GM23338 (cell line): ENCODE measurements around the gene DOCK11. TPM values are rescaled to one million over a fixed set of nuclear protein-coding genes. Genes with fewer than 3 reads are reported as not detected.

Experiments
- ATAC-seq: fragments of 200-7000 bp; cut with Tn5 transposase; 3 replicates; pipeline ENCODE4 v1.9.1; 2020
- DNase-seq: peaks from one replicate; pipeline ENCODE4 v3.0.0-alpha.2; 2015; ENCODE audit warnings: low spot score
- H2AFZ ChIP-seq: fragments of 200-600 bp; sonication (generic); 2 replicates; pipeline ENCODE4 v1.8.0; 2016; ENCODE audit warnings: antibody characterized with exemption, mild to moderate bottlenecking, moderate library complexity
- H3F3A ChIP-seq: fragments of 200-600 bp; sonication (generic); replicated peaks from 2 replicates; pipeline ENCODE4 v1.8.0; 2017; ENCODE audit warnings: antibody characterized with exemption, mixed run types, low read depth
- H3K27ac ChIP-seq: fragments of 200-600 bp; sonication (generic); 2 replicates; pipeline ENCODE4 v1.6.1; 2016; ENCODE audit warnings: low read depth
- H3K27me3 ChIP-seq: fragments of 200-600 bp; sonication (generic); 2 replicates; pipeline ENCODE4 v1.8.0; 2016; ENCODE audit warnings: mild to moderate bottlenecking, mixed run types, moderate library complexity; ENCODE audit not compliant: insufficient read depth
- H3K36me3 ChIP-seq: fragments of 200-600 bp; sonication (generic); 2 replicates; pipeline ENCODE4 v1.8.0; 2016; ENCODE audit warnings: mild to moderate bottlenecking; ENCODE audit not compliant: insufficient read depth
- H3K4me1 ChIP-seq: fragments of 200-600 bp; sonication (generic); 2 replicates; pipeline ENCODE4 v1.8.0; 2016; ENCODE audit warnings: mild to moderate bottlenecking, moderate library complexity; ENCODE audit not compliant: insufficient read depth
- H3K4me2 ChIP-seq: fragments of 200-600 bp; sonication (generic); 2 replicates; pipeline ENCODE4 v1.7.1; 2017; ENCODE audit warnings: mixed run types
- H3K4me3 ChIP-seq: fragments of 200-600 bp; sonication (generic); 2 replicates; pipeline ENCODE4 v1.6.1; 2016; ENCODE audit warnings: mixed run types
- H3K79me2 ChIP-seq: fragments of 200-600 bp; sonication (generic); replicated peaks from 2 replicates; pipeline ENCODE4 v1.8.0; 2017; ENCODE audit warnings: mild to moderate bottlenecking; ENCODE audit not compliant: insufficient read depth
- H3K9me2 ChIP-seq: fragments of 200-600 bp; sonication (generic); 2 replicates; pipeline ENCODE4 v1.8.0; 2017; ENCODE audit not compliant: insufficient read depth
- H4K20me1 ChIP-seq: fragments of 200-600 bp; sonication (generic); replicated peaks from 2 replicates; pipeline ENCODE4 v1.8.0; 2017; ENCODE audit warnings: mild to moderate bottlenecking; ENCODE audit not compliant: insufficient read depth
- H3K27ac Mint-ChIP-seq: 2 replicates; pipeline ENCODE4 v1.8.0; 2020; ENCODE audit warnings: inconsistent platforms, mild to moderate bottlenecking, moderate library complexity, mixed read lengths
- H3K27me3 Mint-ChIP-seq: 3 replicates; pipeline ENCODE4 v1.8.0; 2022; ENCODE audit warnings: low read depth, mild to moderate bottlenecking, moderate library complexity, mixed read lengths, inconsistent platforms; ENCODE audit not compliant: insufficient read depth, poor library complexity
- H3K36me3 Mint-ChIP-seq: 3 replicates; pipeline ENCODE4 v1.8.0; 2021; ENCODE audit warnings: low read depth, mild to moderate bottlenecking, inconsistent platforms, moderate library complexity, mixed read lengths
- H3K4me1 Mint-ChIP-seq: 3 replicates; pipeline ENCODE4 v1.8.0; 2020; ENCODE audit warnings: mild to moderate bottlenecking, inconsistent platforms, mixed read lengths
- H3K4me3 Mint-ChIP-seq: 3 replicates; pipeline ENCODE4 v1.8.0; 2021; ENCODE audit warnings: moderate library complexity, mild to moderate bottlenecking, inconsistent platforms, mixed read lengths
- H3K9me3 Mint-ChIP-seq: 3 replicates; pipeline ENCODE4 v1.8.0; 2020; ENCODE audit warnings: moderate library complexity, mild to moderate bottlenecking, inconsistent platforms, mixed read lengths
- CREB1 ChIP-seq: fragments of 250-450 bp; sonication (Bioruptor Pico); IDR thresholded peaks from 2 replicates; pipeline ENCODE4 v1.5.0; 2020; ENCODE audit warnings: low read depth, mild to moderate bottlenecking, moderate library complexity
- ETS1 ChIP-seq: IDR thresholded peaks from 2 replicates; pipeline ENCODE4 v1.6.1; 2016; ENCODE audit warnings: antibody characterized with exemption
- EZH2 ChIP-seq: fragments of 200-600 bp; sonication (generic); IDR thresholded peaks from one replicate; pipeline ENCODE4 v1.8.0; 2017; ENCODE audit warnings: antibody characterized with exemption, mild to moderate bottlenecking, low read depth; ENCODE audit not compliant: unreplicated experiment
- EZH2phosphoT487 ChIP-seq: fragments of 200-600 bp; sonication (generic); IDR thresholded peaks from one replicate; pipeline ENCODE4 v1.8.1; 2018; ENCODE audit warnings: antibody characterized with exemption; ENCODE audit not compliant: unreplicated experiment
- JUNB ChIP-seq: IDR thresholded peaks from one replicate; pipeline ENCODE4 v1.6.1; 2016; ENCODE audit warnings: antibody characterized with exemption; ENCODE audit not compliant: unreplicated experiment
- NANOG ChIP-seq: IDR thresholded peaks from 2 replicates; pipeline ENCODE4 v1.6.1; 2016; ENCODE audit warnings: antibody characterized with exemption, borderline replicate concordance
- POLR2AphosphoS5 ChIP-seq: IDR thresholded peaks from 2 replicates; pipeline ENCODE4 v1.6.1; 2016; ENCODE audit warnings: antibody characterized with exemption, low read depth
- REST ChIP-seq: IDR thresholded peaks from one replicate; pipeline ENCODE4 v1.6.1; 2018; ENCODE audit warnings: antibody characterized with exemption; ENCODE audit not compliant: unreplicated experiment
- ZNF114 ChIP-seq: fragments of 250-450 bp; sonication (Bioruptor Pico); IDR thresholded peaks from 2 replicates; pipeline ENCODE4 v1.5.0; 2020; ENCODE audit warnings: mild to moderate bottlenecking, moderate library complexity
- ZNF331 ChIP-seq: fragments of 250-450 bp; sonication (Bioruptor Pico); IDR thresholded peaks from 2 replicates; pipeline ENCODE4 v1.5.0; 2020; ENCODE audit warnings: low read depth, mild to moderate bottlenecking, moderate library complexity
- ZNF462 ChIP-seq: fragments of 250-450 bp; sonication (Bioruptor Pico); IDR thresholded peaks from 2 replicates; pipeline ENCODE4 v1.5.0; 2020; ENCODE audit warnings: mild to moderate bottlenecking, moderate library complexity
- polyA plus RNA-seq: library from polyadenylated mRNA; unstranded; fragments of >200 nt; fragmentation: Nextera tagmentation; extraction: Ambion mirVana; gene quantifications from 2 replicates; pipeline ENCODE4 v1.2.1, GENCODE V29; 2016
- total RNA-seq: library from RNA; depleted of rRNA; stranded (reverse); fragments of >200 nt; shearing (Covaris generic); gene quantifications from 2 replicates; pipeline ENCODE4 v1.2.3, GENCODE V29; 2014

Gene DOCK11
- total and polyA plus RNA-seq, 2 experiments from 2014 or later, result 6.0 to 12.3 TPM

- Histone ChIP-seq H3K27ac (no peak overlapping the region), H3F3A (no peaks in the 10 kb centered on the region), H3K9me2 (no peaks in the 10 kb centered on the region), H3K4me3 (no peak overlapping the region), H3K27me3 (no peaks in the 10 kb centered on the region), H4K20me1 (no peaks in the 10 kb centered on the region), H3K79me2 (no peaks in the 10 kb centered on the region), H3K36me3 (no peaks in the 10 kb centered on the region), H3K4me1 (peaks cover 6% of the 10 kb centered on the region), H3K4me2 (no peak overlapping the region), H2AFZ (no peak overlapping the region)
- peaks cover 5% of the 10 kb centered on the region; the same call in 1 of the 3 replicates for H3K36me3 Mint-ChIP-seq
- ATAC-seq (no peak), DNase-seq (no peak)
- H3K27ac Mint-ChIP-seq, result no peak overlapping the region
- no peaks in the 10 kb centered on the region for H3K27me3 Mint-ChIP-seq
- H3K9me3 Mint-ChIP-seq, result no peaks in the 10 kb centered on the region
- TF ChIP-seq ZNF114 (no peak), REST (no peak), ETS1 (no peak), NANOG (no peak), POLR2AphosphoS5 (no peak), EZH2 (no peak), CREB1 (CRISPR knock-in tag) (no peak), JUNB (no peak), ZNF331 (CRISPR knock-in tag) (no peak), ZNF462 (CRISPR knock-in tag) (no peak), EZH2phosphoT487 (no peak)
- peaks cover 15% of the 10 kb centered on the region for H3K4me1 Mint-ChIP-seq
- no peak overlapping the region for H3K4me3 Mint-ChIP-seq
Observed at GRCh38 chrX:118596390-118596789, 100.8 kb downstream of the DOCK11 start.
